ENCODE results near the gene GNL3.

Gene GNL3

DNA sequence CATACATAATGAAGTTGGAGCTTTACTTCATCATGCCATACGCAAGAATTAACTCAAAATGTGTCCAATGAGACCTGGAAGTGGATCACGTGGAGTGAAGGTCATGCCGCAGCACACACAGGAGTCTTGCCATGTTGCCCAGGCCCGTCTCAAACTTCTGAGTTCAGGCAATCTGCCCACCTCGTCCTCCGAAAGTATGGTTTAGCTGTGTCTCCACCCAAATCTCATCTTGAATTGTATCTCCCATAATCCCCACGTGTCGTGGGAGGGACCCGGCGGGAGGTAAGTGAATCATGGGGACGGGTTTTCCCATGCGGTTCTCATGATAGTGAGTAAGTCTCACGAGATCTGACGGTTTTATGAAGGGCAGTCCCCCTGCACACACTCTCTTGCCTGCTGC lies 45.8 kb downstream of the GNL3 start:
- H3K23ac ChIP-seq (ENCODE audit: low read length in 2 of 2) = no peak overlapping the region
- no peaks in the 10 kb centered on the region for H3K79me1 ChIP-seq (replicated peaks; ENCODE audit: low read length, poor library complexity, severe bottlenecking)
- H3K18ac ChIP-seq (ENCODE audit: low read depth in 1 of 2, low read length in 2 of 2) = no peak overlapping the region
- H2AK5ac ChIP-seq (ENCODE audit: low read length, severe bottlenecking) = no peak overlapping the region
- no peak overlapping the region for H4K8ac ChIP-seq (ENCODE audit: low read length)
- no peak overlapping the region for H2BK12ac ChIP-seq (ENCODE audit: low read length in 2 of 2)
- H3K4ac ChIP-seq (ENCODE audit: low read depth in 1 of 2, low read length in 2 of 2) = no peak overlapping the region
- no peak overlapping the region for H2AFZ ChIP-seq (ENCODE audit: low read depth, low read length)
- peaks cover 55% of the 10 kb centered on the region for H3K9me3 ChIP-seq (ENCODE audit: control insufficient read depth, low read length)
- no peak overlapping the region for H3K14ac ChIP-seq (ENCODE audit: low read length in 2 of 2)
- H3K27ac ChIP-seq (ENCODE audit: low read length, poor library complexity, severe bottlenecking) = no peak overlapping the region
- DNase-seq = no peak
- H2BK120ac ChIP-seq (ENCODE audit: low read depth, low read length) = no peak overlapping the region
- WGBS = 84% methylated on average over 14 of the region's 14 CpGs
- peaks cover 27 to 64% of the 10 kb centered on the region in 2 experiments for H3K36me3 ChIP-seq (ENCODE audit: control insufficient read depth in 1 of 2, insufficient read depth in 2 of 2, low read depth in 1 of 2, low read length in 2 of 2)
- H3K4me1 ChIP-seq (ENCODE audit: control insufficient read depth, insufficient read depth, low read depth, low read length) = no peaks in the 10 kb centered on the region
- no peak overlapping the region for H3K4me2 ChIP-seq (ENCODE audit: low read length, poor library complexity, severe bottlenecking)
- no peak overlapping the region for H3K9ac ChIP-seq (ENCODE audit: low read length)
- no peak overlapping the region for H3K4me3 ChIP-seq (ENCODE audit: insufficient read depth in 1 of 2, low read depth in 1 of 2, low read length in 2 of 2)
- H2BK5ac ChIP-seq (ENCODE audit: low read depth, low read length, poor library complexity, severe bottlenecking) = no peak overlapping the region
- H3K27me3 ChIP-seq (ENCODE audit: control insufficient read depth in 1 of 2, insufficient read depth in 1 of 2, low read length in 2 of 2) = no peaks in the 10 kb centered on the region
- no peak overlapping the region for H2BK15ac ChIP-seq (ENCODE audit: low read depth, poor library complexity, severe bottlenecking)
- H4K91ac ChIP-seq (ENCODE audit: low read length) = no peak overlapping the region

DNA sequence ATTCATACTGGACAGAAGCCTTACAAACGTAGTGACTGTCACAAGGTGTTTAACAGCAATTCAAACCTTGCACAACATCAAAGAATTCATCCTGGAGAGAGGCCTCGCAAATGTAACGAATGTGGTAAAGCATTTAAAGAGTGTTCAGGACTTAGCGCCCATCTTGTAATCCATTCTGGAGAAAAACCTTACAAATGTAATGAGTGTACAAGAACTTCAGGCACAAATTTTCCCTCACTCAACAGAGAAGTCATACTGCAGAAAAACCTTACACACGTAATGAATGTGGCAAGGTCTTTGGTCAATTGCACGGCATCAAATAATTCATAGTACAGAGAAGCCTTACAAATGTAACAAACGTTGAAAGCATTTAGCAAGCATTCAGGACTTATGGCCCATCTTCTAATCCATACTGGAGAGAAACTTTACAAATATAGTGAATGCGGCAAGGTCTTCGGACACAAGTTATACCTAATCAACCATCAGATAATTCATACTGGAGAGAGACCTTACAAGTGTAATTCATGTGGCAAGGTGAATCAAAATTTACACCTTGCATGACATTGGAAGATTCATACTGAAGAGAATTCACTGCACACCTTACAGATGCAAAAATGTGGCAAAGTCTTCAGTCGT lies 47.5 kb downstream of the GNL3 start:
- no peak overlapping the region for H4K8ac ChIP-seq (ENCODE audit: low read length)
- no peak for DNase-seq
- H3K27ac ChIP-seq (ENCODE audit: low read length, poor library complexity, severe bottlenecking) = no peak overlapping the region
- H3K4me3 ChIP-seq (ENCODE audit: insufficient read depth in 1 of 2, low read depth in 1 of 2, low read length in 2 of 2) = no peak overlapping the region
- no peak overlapping the region for H4K91ac ChIP-seq (ENCODE audit: low read length)
- H2AK5ac ChIP-seq (ENCODE audit: low read length, severe bottlenecking) = no peak overlapping the region
- H2BK15ac ChIP-seq (ENCODE audit: low read depth, poor library complexity, severe bottlenecking) = no peak overlapping the region
- peaks cover 52% of the 10 kb centered on the region for H3K9me3 ChIP-seq (ENCODE audit: control insufficient read depth, low read length)
- H3K23ac ChIP-seq (ENCODE audit: low read length in 2 of 2) = no peak overlapping the region
- no peak overlapping the region for H2BK120ac ChIP-seq (ENCODE audit: low read depth, low read length)
- H3K4me2 ChIP-seq (ENCODE audit: low read length, poor library complexity, severe bottlenecking) = no peak overlapping the region
- H2BK12ac ChIP-seq (ENCODE audit: low read length in 2 of 2) = no peak overlapping the region
- no peaks in the 10 kb centered on the region for H3K4me1 ChIP-seq (ENCODE audit: control insufficient read depth, insufficient read depth, low read depth, low read length)
- H2AFZ ChIP-seq (ENCODE audit: low read depth, low read length) = no peak overlapping the region
- H3K4ac ChIP-seq (ENCODE audit: low read depth in 1 of 2, low read length in 2 of 2) = no peak overlapping the region
- peaks cover 2% of the 10 kb centered on the region for H3K79me1 ChIP-seq (replicated peaks; ENCODE audit: low read length, poor library complexity, severe bottlenecking)
- no peak overlapping the region for H3K9ac ChIP-seq (ENCODE audit: low read length)
- H3K27me3 ChIP-seq (ENCODE audit: control insufficient read depth in 1 of 2, insufficient read depth in 1 of 2, low read length in 2 of 2) = no peaks in the 10 kb centered on the region
- peaks cover 30 to 71% of the 10 kb centered on the region in 2 experiments for H3K36me3 ChIP-seq (ENCODE audit: control insufficient read depth in 1 of 2, insufficient read depth in 2 of 2, low read depth in 1 of 2, low read length in 2 of 2)
- H3K14ac ChIP-seq (ENCODE audit: low read length in 2 of 2) = no peak overlapping the region
- WGBS = 84% methylated on average over 7 of the region's 10 CpGs
- no peak overlapping the region for H3K18ac ChIP-seq (ENCODE audit: low read depth in 1 of 2, low read length in 2 of 2)
- H2BK5ac ChIP-seq (ENCODE audit: low read depth, low read length, poor library complexity, severe bottlenecking) = no peak overlapping the region

DNA sequence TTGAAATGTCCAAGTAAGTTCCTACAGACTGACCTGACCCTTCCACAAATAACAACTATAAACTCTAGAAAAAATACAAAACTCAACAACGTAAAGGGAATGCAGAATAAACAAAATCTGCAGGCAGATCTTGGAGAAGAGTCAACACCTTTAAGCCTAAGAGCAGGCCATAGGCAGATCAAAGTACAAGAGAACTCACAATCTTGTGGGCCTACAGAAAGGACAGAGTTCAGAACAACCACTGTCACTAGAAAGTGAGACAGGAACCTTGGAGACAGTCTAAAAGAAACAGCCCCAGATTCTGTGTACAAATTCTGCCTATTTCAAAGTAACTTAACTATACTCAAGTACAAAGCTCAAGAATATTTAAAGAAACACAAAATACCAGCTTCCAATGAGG lies 53.9 kb downstream of the GNL3 start:
- Histone ChIP-seq H2BK15ac (ENCODE audit: low read depth, poor library complexity, severe bottlenecking) (no peak overlapping the region), H3K36me3 (ENCODE audit: control insufficient read depth in 1 of 2, insufficient read depth in 2 of 2, low read depth in 1 of 2, low read length in 2 of 2) (peaks cover 33 to 77% of the 10 kb centered on the region in 2 experiments), H3K9me3 (ENCODE audit: control insufficient read depth, low read length) (peaks cover 12% of the 10 kb centered on the region), H2AK5ac (ENCODE audit: low read length, severe bottlenecking) (no peak overlapping the region), H2BK120ac (ENCODE audit: low read depth, low read length) (no peak overlapping the region), H3K79me1 (replicated peaks; ENCODE audit: low read length, poor library complexity, severe bottlenecking) (peaks cover 5% of the 10 kb centered on the region), H2AFZ (ENCODE audit: low read depth, low read length) (no peak overlapping the region), H3K18ac (ENCODE audit: low read depth in 1 of 2, low read length in 2 of 2) (no peak overlapping the region), H3K4me2 (ENCODE audit: low read length, poor library complexity, severe bottlenecking) (no peak overlapping the region), H4K8ac (ENCODE audit: low read length) (no peak overlapping the region), H3K4ac (ENCODE audit: low read depth in 1 of 2, low read length in 2 of 2) (no peak overlapping the region), H3K4me3 (ENCODE audit: insufficient read depth in 1 of 2, low read depth in 1 of 2, low read length in 2 of 2) (no peak overlapping the region), H3K23ac (ENCODE audit: low read length in 2 of 2) (no peak overlapping the region), H3K4me1 (ENCODE audit: control insufficient read depth, insufficient read depth, low read depth, low read length) (no peaks in the 10 kb centered on the region), H2BK5ac (ENCODE audit: low read depth, low read length, poor library complexity, severe bottlenecking) (no peak overlapping the region), H2BK12ac (ENCODE audit: low read length in 2 of 2) (no peak overlapping the region), H3K14ac (ENCODE audit: low read length in 2 of 2) (no peak overlapping the region), H3K9ac (ENCODE audit: low read length) (no peak overlapping the region), H4K91ac (ENCODE audit: low read length) (no peak overlapping the region), H3K27ac (ENCODE audit: low read length, poor library complexity, severe bottlenecking) (no peak overlapping the region), H3K27me3 (ENCODE audit: control insufficient read depth in 1 of 2, insufficient read depth in 1 of 2, low read length in 2 of 2) (no peaks in the 10 kb centered on the region)
- WGBS = 97% methylated on average over 1 of the region's 1 CpG
- DNase-seq = no peak

DNA sequence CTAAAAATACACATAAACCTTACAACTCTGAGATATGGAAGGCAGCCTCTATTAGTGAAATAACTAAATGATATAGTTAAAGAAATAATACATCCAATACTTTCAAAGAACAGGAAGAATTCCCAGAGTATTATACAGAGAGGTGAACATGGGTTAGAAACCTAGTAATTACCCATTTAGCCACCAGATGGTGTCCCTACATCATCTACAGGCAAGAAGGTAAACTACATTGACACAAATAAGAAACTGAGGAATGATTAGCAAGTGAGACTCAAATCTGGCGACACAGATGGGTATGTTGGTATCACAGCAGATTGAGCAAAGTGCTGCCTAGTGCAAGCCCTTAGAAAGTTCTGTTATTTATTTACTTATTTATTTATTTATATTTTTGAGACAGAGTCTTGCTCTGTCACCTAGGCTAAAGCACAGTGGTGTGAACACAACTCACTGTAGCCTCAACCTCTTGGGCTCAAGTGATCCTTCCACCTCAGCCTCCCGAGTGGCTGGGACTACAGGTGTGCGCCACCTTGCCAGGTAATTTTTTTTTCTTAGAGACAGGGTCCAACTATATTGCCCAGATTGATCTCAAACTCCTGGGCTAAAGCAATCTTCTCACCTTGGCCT lies 56.7 kb downstream of the GNL3 start:
- Histone ChIP-seq H3K9ac (ENCODE audit: low read length) (no peak overlapping the region), H4K8ac (ENCODE audit: low read length) (no peak overlapping the region), H2BK5ac (ENCODE audit: low read depth, low read length, poor library complexity, severe bottlenecking) (no peak overlapping the region), H3K36me3 (ENCODE audit: control insufficient read depth in 1 of 2, insufficient read depth in 2 of 2, low read depth in 1 of 2, low read length in 2 of 2) (peaks cover 41 to 77% of the 10 kb centered on the region in 2 experiments), H3K4me2 (ENCODE audit: low read length, poor library complexity, severe bottlenecking) (no peak overlapping the region), H2AFZ (ENCODE audit: low read depth, low read length) (no peak overlapping the region), H3K9me3 (ENCODE audit: control insufficient read depth, low read length) (no peaks in the 10 kb centered on the region), H3K4ac (ENCODE audit: low read depth in 1 of 2, low read length in 2 of 2) (no peak overlapping the region), H3K27ac (ENCODE audit: low read length, poor library complexity, severe bottlenecking) (no peak overlapping the region), H3K14ac (ENCODE audit: low read length in 2 of 2) (no peak overlapping the region), H2BK12ac (ENCODE audit: low read length in 2 of 2) (no peak overlapping the region), H2BK15ac (ENCODE audit: low read depth, poor library complexity, severe bottlenecking) (no peak overlapping the region), H3K79me1 (replicated peaks; ENCODE audit: low read length, poor library complexity, severe bottlenecking) (peaks cover 5% of the 10 kb centered on the region), H3K4me1 (ENCODE audit: control insufficient read depth, insufficient read depth, low read depth, low read length) (no peaks in the 10 kb centered on the region), H3K23ac (ENCODE audit: low read length in 2 of 2) (no peak overlapping the region), H4K91ac (ENCODE audit: low read length) (no peak overlapping the region), H2BK120ac (ENCODE audit: low read depth, low read length) (no peak overlapping the region), H3K27me3 (ENCODE audit: control insufficient read depth in 1 of 2, insufficient read depth in 1 of 2, low read length in 2 of 2) (no peaks in the 10 kb centered on the region), H3K18ac (ENCODE audit: low read depth in 1 of 2, low read length in 2 of 2) (no peak overlapping the region), H2AK5ac (ENCODE audit: low read length, severe bottlenecking) (no peak overlapping the region), H3K4me3 (ENCODE audit: insufficient read depth in 1 of 2, low read depth in 1 of 2, low read length in 2 of 2) (no peak overlapping the region)
- DNase-seq = peak; percentile 49
- WGBS = 84% methylated on average over 3 of the region's 3 CpGs

All from mesenchymal stem cell (in vitro differentiated cells and primary cell).